H1 (cell line): Measurements from ENCODE around the gene FOXN3. TPM values are rescaled to one million over a fixed set of nuclear protein-coding genes. Genes with fewer than 3 reads are reported as not detected.

Experiments
- CBX8 ChIP-seq: fragments of 300-800, 300-1000 bp; sonication (generic); IDR thresholded peaks from 2 replicates; pipeline ENCODE4 v1.7.1; 2016; ENCODE audit warnings: low read depth, low read length, borderline replicate concordance
- GABPA ChIP-seq: IDR thresholded peaks from 2 replicates; pipeline ENCODE4 v1.6.1; 2011; ENCODE audit warnings: mild to moderate bottlenecking, low read length, moderate library complexity, borderline replicate concordance; ENCODE audit not compliant: insufficient read depth
- GTF2F1 ChIP-seq: IDR thresholded peaks from 2 replicates; pipeline ENCODE4 v1.6.1; 2012; ENCODE audit warnings: low read depth, low read length, improper control_type of control experiment, borderline replicate concordance
- RFX5 ChIP-seq: IDR thresholded peaks from 2 replicates; pipeline ENCODE4 v1.6.1; 2011; ENCODE audit warnings: low read depth, low read length, improper control_type of control experiment, borderline replicate concordance
- polyA plus RNA-seq, 7 experiments: library from polyadenylated mRNA; depleted of rRNA in 3 of 7; stranded (reverse) in 5 of 7; unstranded in 2 of 7; fragments of >200 nt in 5 of 7; fragments of 200-250 nt in 2 of 7; gene quantifications; 1 replicate in 5 of 7; 2 replicates in 1 of 7; 4 replicates in 1 of 7; pipeline versions ENCODE4 v1.2.1 to v1.2.3, GENCODE V29; 2011 to 2013; ENCODE audit warnings: missing spikeins in 2 of 7, mixed read lengths in 2 of 7
- total RNA-seq: library from RNA; stranded (reverse); fragmentation: NEBNext Ultra II Directional; extraction: Animal tissue kit (Norgen Biotek cat#: 25700); gene quantifications from 2 replicates; pipeline ENCODE4 v1.2.1, GENCODE V29; 2021

Gene FOXN3
- total and polyA plus RNA-seq, 2 of the 8 experiments (the other 6 are each of a cell fraction or from before 2014, with no cell fraction given): 52.6 to 178 TPM

GRCh38 chr14:89239023-89239422 is 178.0 kb downstream of the FOXN3 start (continued):
- no peak for TF ChIP-seq CBX8
- no peak for TF ChIP-seq GTF2F1
- TF ChIP-seq GABPA: no peak
- no peak for TF ChIP-seq RFX5
